ENCODE measurements around the gene GRIN1.
A peak's percentile ranks its signal among the peaks of the same experiment; 100 is the strongest.

Gene GRIN1

GRCh38 chr9:137168904-137169856 lies 30.2 kb downstream of the GRIN1 start:
- DNase-seq, result peak; percentile 50
- H3K36me3 Mint-ChIP-seq (ENCODE audit: low read depth), result no peaks in the 10 kb centered on the region
- peak overlapping the region; percentile 51 for H3K4me3 Mint-ChIP-seq
- peaks cover 6% of the 10 kb centered on the region for H3K4me1 Mint-ChIP-seq (ENCODE audit: low read depth)
- H3K27ac Mint-ChIP-seq, result no peak overlapping the region
- H3K9me3 Mint-ChIP-seq, result no peaks in the 10 kb centered on the region
- H3K27me3 Mint-ChIP-seq, result peaks cover 79% of the 10 kb centered on the region

- DNase-seq, result no peak
- Mint-ChIP-seq H3K27ac (no peak within 1 kb of the TSS), H3K4me3 (peak within 1 kb of the TSS; percentile 51), H3K4me1 (ENCODE audit: low read depth) (peaks cover 10% of the 10 kb centered on the region), H3K9me3 (no peaks in the 10 kb centered on the region), H3K27me3 (peaks cover 71% of the 10 kb centered on the region), H3K36me3 (ENCODE audit: low read depth) (no peaks in the 10 kb centered on the region)
These were observed 31.0 kb downstream of the GRIN1 start, which contains the start of gene LRRC26 for GRCh38 chr9:137169896-137170358. Gene LRRC26, minus strand, starts transcription at chr9:137170051. Its CDS starts 108 bp downstream, at chr9:137169943.

- Mint-ChIP-seq H3K4me1 (ENCODE audit: low read depth) (peaks cover 12% of the 10 kb centered on the region), H3K4me3 (no peak overlapping the region), H3K9me3 (no peaks in the 10 kb centered on the region), H3K27me3 (peaks cover 64% of the 10 kb centered on the region), H3K36me3 (ENCODE audit: low read depth) (no peaks in the 10 kb centered on the region), H3K27ac (no peak overlapping the region)
- DNase-seq, result no peak
These were observed 31.7 kb downstream of the GRIN1 start for GRCh38 chr9:137170486-137171148.

- DNase-seq, result no peak
- Mint-ChIP-seq H3K27ac (no peak overlapping the region), H3K4me3 (no peak overlapping the region), H3K27me3 (peaks cover 57% of the 10 kb centered on the region), H3K36me3 (ENCODE audit: low read depth) (no peaks in the 10 kb centered on the region), H3K4me1 (ENCODE audit: low read depth) (peaks cover 12% of the 10 kb centered on the region), H3K9me3 (no peaks in the 10 kb centered on the region)
These were observed 32.4 kb downstream of the GRIN1 start for GRCh38 chr9:137171149-137171900.

- Mint-ChIP-seq H3K36me3 (ENCODE audit: low read depth) (peaks cover 10% of the 10 kb centered on the region), H3K4me3 (no peak overlapping the region), H3K27ac (no peak overlapping the region), H3K9me3 (no peaks in the 10 kb centered on the region), H3K4me1 (ENCODE audit: low read depth) (peaks cover 10% of the 10 kb centered on the region), H3K27me3 (peaks cover 47% of the 10 kb centered on the region)
- no peak for DNase-seq
These were observed 34.2 kb downstream of the GRIN1 start for GRCh38 chr9:137172901-137173795.

GRCh38 chr9:137173796-137174664 lies 35.1 kb downstream of the GRIN1 start:
- peaks cover 15% of the 10 kb centered on the region for H3K36me3 Mint-ChIP-seq (ENCODE audit: low read depth)
- no peak overlapping the region for H3K27ac Mint-ChIP-seq
- peaks cover 7% of the 10 kb centered on the region for H3K4me1 Mint-ChIP-seq (ENCODE audit: low read depth)
- H3K4me3 Mint-ChIP-seq, result no peak overlapping the region
- DNase-seq, result no peak
- no peaks in the 10 kb centered on the region for H3K9me3 Mint-ChIP-seq
- H3K27me3 Mint-ChIP-seq, result peaks cover 42% of the 10 kb centered on the region

GRCh38 chr9:137174722-137175293 lies 35.9 kb downstream of the GRIN1 start:
- no peak for DNase-seq
- no peaks in the 10 kb centered on the region for H3K9me3 Mint-ChIP-seq
- H3K36me3 Mint-ChIP-seq (ENCODE audit: low read depth), result peaks cover 22% of the 10 kb centered on the region
- no peak overlapping the region for H3K27ac Mint-ChIP-seq
- H3K4me3 Mint-ChIP-seq, result no peak overlapping the region
- peaks cover 7% of the 10 kb centered on the region for H3K4me1 Mint-ChIP-seq (ENCODE audit: low read depth)
- peaks cover 39% of the 10 kb centered on the region for H3K27me3 Mint-ChIP-seq

- H3K4me1 Mint-ChIP-seq (ENCODE audit: low read depth), result peaks cover 7% of the 10 kb centered on the region
- no peak overlapping the region for H3K27ac Mint-ChIP-seq
- H3K36me3 Mint-ChIP-seq (ENCODE audit: low read depth), result peaks cover 26% of the 10 kb centered on the region
- H3K4me3 Mint-ChIP-seq, result no peak overlapping the region
- DNase-seq, result no peak
- H3K9me3 Mint-ChIP-seq, result no peaks in the 10 kb centered on the region
- peaks cover 33% of the 10 kb centered on the region for H3K27me3 Mint-ChIP-seq
These were observed 36.5 kb downstream of the GRIN1 start for GRCh38 chr9:137175345-137175961.

GRCh38 chr9:137176302-137177182 lies 37.6 kb downstream of the GRIN1 start:
- peak; percentile 46 for DNase-seq
- Mint-ChIP-seq H3K9me3 (no peaks in the 10 kb centered on the region), H3K27ac (no peak overlapping the region), H3K4me3 (no peak overlapping the region), H3K4me1 (ENCODE audit: low read depth) (peaks cover 7% of the 10 kb centered on the region), H3K36me3 (ENCODE audit: low read depth) (peaks cover 34% of the 10 kb centered on the region), H3K27me3 (peaks cover 23% of the 10 kb centered on the region)

- no peak for DNase-seq
- peaks cover 6% of the 10 kb centered on the region for H3K27me3 Mint-ChIP-seq
- H3K4me1 Mint-ChIP-seq (ENCODE audit: low read depth), result peaks cover 7% of the 10 kb centered on the region
- no peaks in the 10 kb centered on the region for H3K9me3 Mint-ChIP-seq
- H3K36me3 Mint-ChIP-seq (ENCODE audit: low read depth), result peaks cover 51% of the 10 kb centered on the region
- H3K27ac Mint-ChIP-seq, result no peak overlapping the region
- no peak overlapping the region for H3K4me3 Mint-ChIP-seq
These were observed 39.4 kb downstream of the GRIN1 start for GRCh38 chr9:137178201-137178938.

- no peak for DNase-seq
- Mint-ChIP-seq H3K36me3 (ENCODE audit: low read depth) (peaks cover 58% of the 10 kb centered on the region), H3K27ac (no peak overlapping the region)
These were observed 40.1 kb downstream of the GRIN1 start for GRCh38 chr9:137178939-137179630.

More at GRCh38 chr9:137178939-137179630, 40.1 kb downstream of the GRIN1 start:
- H3K27me3 Mint-ChIP-seq, result peaks cover 1% of the 10 kb centered on the region
- H3K4me3 Mint-ChIP-seq, result no peak overlapping the region
- H3K9me3 Mint-ChIP-seq, result no peaks in the 10 kb centered on the region
- H3K4me1 Mint-ChIP-seq (ENCODE audit: low read depth), result peaks cover 7% of the 10 kb centered on the region

Data from activated T-cell treated with anti-CD3 and anti-CD28 coated beads, Interleukin-2, amount 50 U/mL, for 24 hours (primary cell).